ENCODE results near the gene GHITM. TPM values are rescaled to one million over a fixed set of nuclear protein-coding genes. Genes with fewer than 3 reads are reported as not detected.

GHITM gene
- polyA plus RNA-seq, 3 donors, result 91.4 to 363 (median 312) TPM

DNA sequence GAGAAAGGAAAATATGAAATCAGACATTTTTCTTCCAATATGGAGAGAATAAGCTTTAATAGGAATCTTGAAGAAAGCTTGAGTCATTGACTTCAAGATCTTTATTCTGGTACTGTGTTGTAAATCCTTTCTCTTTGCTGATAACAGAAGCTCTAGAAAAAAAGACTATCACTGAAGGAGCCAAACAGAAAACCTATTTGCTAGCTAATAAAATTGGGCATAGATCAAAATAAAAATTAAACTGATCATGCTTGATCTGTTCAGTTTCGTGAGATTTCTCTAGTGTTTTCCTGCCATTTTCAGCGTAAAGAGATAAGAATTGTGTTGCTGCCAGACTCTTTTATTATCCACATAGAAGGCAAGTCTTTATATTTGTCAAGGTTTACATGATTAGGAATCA, 1.5 kb upstream of the GHITM start:
- no peak overlapping the region for H3K9ac ChIP-seq (ENCODE audit: insufficient read depth, low read length, poor library complexity, severe bottlenecking)
- no peak overlapping the region for H3K4me2 ChIP-seq (replicated peaks; ENCODE audit: extremely low read depth, low read length, poor library complexity, severe bottlenecking)
- intact Hi-C loops (cut with micrococcal nuclease), result loop anchor here (2.0 to 5.0 kb wide), 2 partner anchors 191 to 194 kb away; partner anchors contain the start of gene CCSER2 (in 1 of the 2)
- H4K20me1 ChIP-seq (ENCODE audit: insufficient read depth, low read length), result no peaks in the 10 kb centered on the region
- Mint-ChIP-seq H3K9me3 (peaks cover 0 to 5% (median 2%) of the 10 kb centered on the region in 7 donors), H3K36me3 (peaks cover 12 to 16% of the 10 kb centered on the region in 2 donors), H3K27ac (no peak overlapping the region), H3K27me3 (ENCODE audit: low read depth in 3 of 3) (peaks cover 12 to 24% (median 19%) of the 10 kb centered on the region in 3 donors), H3K4me1 (peaks cover 19% of the 10 kb centered on the region), H3K4me3 (no peak overlapping the region)
- H3K36me3 ChIP-seq (replicated peaks in 1 of 2; ENCODE audit: control insufficient read depth in 1 of 2, insufficient read depth in 2 of 2, low read length in 2 of 2), result peaks cover 9 to 20% of the 10 kb centered on the region in 2 donors
- TF ChIP-seq, protein P1, sequence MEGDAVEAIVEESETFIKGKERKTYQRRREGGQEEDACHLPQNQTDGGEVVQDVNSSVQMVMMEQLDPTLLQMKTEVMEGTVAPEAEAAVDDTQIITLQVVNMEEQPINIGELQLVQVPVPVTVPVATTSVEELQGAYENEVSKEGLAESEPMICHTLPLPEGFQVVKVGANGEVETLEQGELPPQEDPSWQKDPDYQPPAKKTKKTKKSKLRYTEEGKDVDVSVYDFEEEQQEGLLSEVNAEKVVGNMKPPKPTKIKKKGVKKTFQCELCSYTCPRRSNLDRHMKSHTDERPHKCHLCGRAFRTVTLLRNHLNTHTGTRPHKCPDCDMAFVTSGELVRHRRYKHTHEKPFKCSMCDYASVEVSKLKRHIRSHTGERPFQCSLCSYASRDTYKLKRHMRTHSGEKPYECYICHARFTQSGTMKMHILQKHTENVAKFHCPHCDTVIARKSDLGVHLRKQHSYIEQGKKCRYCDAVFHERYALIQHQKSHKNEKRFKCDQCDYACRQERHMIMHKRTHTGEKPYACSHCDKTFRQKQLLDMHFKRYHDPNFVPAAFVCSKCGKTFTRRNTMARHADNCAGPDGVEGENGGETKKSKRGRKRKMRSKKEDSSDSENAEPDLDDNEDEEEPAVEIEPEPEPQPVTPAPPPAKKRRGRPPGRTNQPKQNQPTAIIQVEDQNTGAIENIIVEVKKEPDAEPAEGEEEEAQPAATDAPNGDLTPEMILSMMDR (IDR thresholded peaks at IDR 0.05), result no peak
- no peak for DNase-seq
- no peak overlapping the region for H3K4me3 ChIP-seq (replicated peaks in 1 of 3; ENCODE audit: low read depth in 2 of 3, low read length in 3 of 3)
- no CpG with 5 or more reads among the region's 2 CpGs for WGBS (ENCODE audit: insufficient coverage)
- H3K27me3 ChIP-seq (ENCODE audit: control insufficient read depth in 2 of 2, insufficient read depth in 2 of 2, low read length in 2 of 2), result peaks cover 2 to 10% of the 10 kb centered on the region in 2 donors
- no peaks in the 10 kb centered on the region for H3K9me3 ChIP-seq (replicated peaks in 1 of 2; ENCODE audit: control insufficient read depth in 1 of 2, insufficient read depth in 1 of 2, low read length in 2 of 2)
- H3K79me2 ChIP-seq (ENCODE audit: insufficient read depth, low read length), result peaks cover 31% of the 10 kb centered on the region
- no peak overlapping the region for H3K27ac ChIP-seq (ENCODE audit: low read depth in 1 of 2, low read length in 2 of 2)
- H2AFZ ChIP-seq (ENCODE audit: insufficient read depth, low read depth, low read length, poor library complexity, severe bottlenecking), result peak overlapping the region; percentile 91
- H3K4me1 ChIP-seq (ENCODE audit: control insufficient read depth in 1 of 2, insufficient read depth in 2 of 2, low read length in 2 of 2), result peaks cover 12 to 19% of the 10 kb centered on the region in 2 donors

- Mint-ChIP-seq H3K27me3 (ENCODE audit: low read depth in 3 of 3) (peaks cover 8 to 18% (median 18%) of the 10 kb centered on the region in 3 donors), H3K4me3 (peak overlapping the region; percentile 92), H3K27ac (peak overlapping the region; percentile 94 to 99 (median 99)), H3K9me3 (peaks cover 0 to 5% (median 2%) of the 10 kb centered on the region in 7 donors), H3K36me3 (peaks cover 20 to 24% of the 10 kb centered on the region in 2 donors), H3K4me1 (peaks cover 19% of the 10 kb centered on the region)
- Histone ChIP-seq H3K79me2 (ENCODE audit: insufficient read depth, low read length) (peaks cover 31% of the 10 kb centered on the region), H3K27ac (ENCODE audit: low read depth in 1 of 2, low read length in 2 of 2) (peak overlapping the region; percentile 92 to 93), H3K9ac (ENCODE audit: insufficient read depth, low read length, poor library complexity, severe bottlenecking) (peak overlapping the region; percentile 93), H3K9me3 (replicated peaks in 1 of 2; ENCODE audit: control insufficient read depth in 1 of 2, insufficient read depth in 1 of 2, low read length in 2 of 2) (no peaks in the 10 kb centered on the region), H3K27me3 (ENCODE audit: control insufficient read depth in 2 of 2, insufficient read depth in 2 of 2, low read length in 2 of 2) (peaks cover 2 to 10% of the 10 kb centered on the region in 2 donors), H3K36me3 (replicated peaks in 1 of 2; ENCODE audit: control insufficient read depth in 1 of 2, insufficient read depth in 2 of 2, low read length in 2 of 2) (peaks cover 17 to 28% of the 10 kb centered on the region in 2 donors), H3K4me2 (replicated peaks; ENCODE audit: extremely low read depth, low read length, poor library complexity, severe bottlenecking) (peak overlapping the region; percentile 86), H3K4me3 (replicated peaks in 1 of 3; ENCODE audit: low read depth in 2 of 3, low read length in 3 of 3) (peak overlapping the region; percentile 68 to 93 (median 82)), H3K4me1 (ENCODE audit: control insufficient read depth in 1 of 2, insufficient read depth in 2 of 2, low read length in 2 of 2) (peaks cover 12 to 19% of the 10 kb centered on the region in 2 donors), H2AFZ (ENCODE audit: insufficient read depth, low read depth, low read length, poor library complexity, severe bottlenecking) (peak overlapping the region; percentile 91), H4K20me1 (ENCODE audit: insufficient read depth, low read length) (no peaks in the 10 kb centered on the region)
- 65% methylated on average over 6 of the region's 20 CpGs for WGBS (ENCODE audit: insufficient coverage)
- intact Hi-C loops (cut with micrococcal nuclease), result loop anchor here (2.0 to 5.0 kb wide), 2 partner anchors 190 to 194 kb away; partner anchors contain the start of gene CCSER2 (in 1 of the 2)
- TF ChIP-seq, protein P1 (IDR thresholded peaks at IDR 0.05), result no peak
- DNase-seq, result peak; percentile 10 to 17 (median 10)
Observed at GRCh38 chr10:84138478-84139125, 707 bp upstream of the GHITM start.
